ENCODE data around the gene NRXN2.

DNA sequence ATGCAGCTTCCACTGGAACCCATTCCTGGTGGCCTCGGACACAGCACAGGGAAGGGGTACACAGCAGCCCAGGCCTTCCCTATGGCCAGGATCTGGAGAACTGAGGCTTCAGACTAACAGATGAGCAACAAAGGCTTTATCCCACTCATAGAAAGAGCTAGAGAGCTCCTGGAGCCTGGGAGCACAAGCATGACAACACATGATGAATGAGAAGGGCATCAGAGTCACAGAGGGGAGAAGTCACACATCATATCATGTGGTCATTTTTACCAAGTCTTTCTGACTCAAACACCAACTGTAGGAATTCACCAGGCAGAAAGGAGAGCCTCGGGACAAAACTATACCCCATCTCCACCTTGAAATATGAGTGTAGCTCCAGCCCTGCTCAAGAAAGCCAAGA lies 43.2 kb downstream of the NRXN2 start:
- TF ChIP-seq CTCF (IDR thresholded peaks at IDR 0.05), result no peak
- no peak for TF ChIP-seq POLR2AphosphoS5 (IDR thresholded peaks at IDR 0.05)
- TF ChIP-seq POLR2A (IDR thresholded peaks at IDR 0.05), result no peak
- TF ChIP-seq EP300 (IDR thresholded peaks at IDR 0.05), result no peak
